GM23248 (cell line): ENCODE measurements around the gene RAB4A. TPM values are rescaled to one million over a fixed set of nuclear protein-coding genes. Genes with fewer than 3 reads are reported as not detected.

Source experiments
- DNase-seq: peaks from one replicate; pipeline ENCODE4 v3.0.0-alpha.2; 2015
- H2AFZ ChIP-seq: fragments of 200-600 bp; sonication (generic); 2 replicates; pipeline ENCODE4 v1.6.1; 2016; ENCODE audit warnings: antibody characterized with exemption
- H3F3A ChIP-seq: fragments of 200-600 bp; sonication (generic); 2 replicates; pipeline ENCODE4 v1.6.1; 2016; ENCODE audit warnings: mild to moderate bottlenecking, antibody characterized with exemption, mixed run types; ENCODE audit not compliant: insufficient read depth
- H3K27ac ChIP-seq: fragments of 200-600 bp; sonication (generic); 2 replicates; pipeline ENCODE4 v1.5.1; 2016; ENCODE audit warnings: mild to moderate bottlenecking
- H3K27me3 ChIP-seq: fragments of 200-600 bp; sonication (generic); replicated peaks from 2 replicates; pipeline ENCODE4 v1.6.1; 2016; ENCODE audit warnings: mild to moderate bottlenecking; ENCODE audit not compliant: insufficient read depth
- H3K36me3 ChIP-seq: fragments of 200-600 bp; sonication (generic); 2 replicates; pipeline ENCODE4 v1.6.1; 2016; ENCODE audit warnings: low read depth, mild to moderate bottlenecking
- H3K4me1 ChIP-seq: fragments of 200-600 bp; sonication (generic); 2 replicates; pipeline ENCODE4 v1.6.1; 2016; ENCODE audit warnings: mild to moderate bottlenecking; ENCODE audit not compliant: insufficient read depth
- H3K4me2 ChIP-seq: fragments of 200-600 bp; sonication (generic); one replicate; pipeline ENCODE4 v1.6.1; 2016; ENCODE audit warnings: mild to moderate bottlenecking; ENCODE audit not compliant: unreplicated experiment
- H3K4me3 ChIP-seq: fragments of 200-600 bp; sonication (generic); 2 replicates; pipeline ENCODE4 v1.5.1; 2016; ENCODE audit warnings: mild to moderate bottlenecking
- H3K79me2 ChIP-seq: fragments of 200-600 bp; sonication (generic); 2 replicates; pipeline ENCODE4 v1.6.1; 2016; ENCODE audit warnings: mild to moderate bottlenecking; ENCODE audit not compliant: insufficient read depth
- H3K9ac ChIP-seq: fragments of 200-600 bp; sonication (generic); 2 replicates; pipeline ENCODE4 v1.6.1; 2016; ENCODE audit warnings: mild to moderate bottlenecking
- H3K9me2 ChIP-seq: fragments of 200-600 bp; sonication (generic); 2 replicates; pipeline ENCODE4 v1.6.1; 2016; ENCODE audit warnings: mixed run types, mild to moderate bottlenecking, moderate library complexity; ENCODE audit not compliant: insufficient read depth
- H3K9me3 ChIP-seq: fragments of 200-600 bp; sonication (generic); one replicate; pipeline ENCODE4 v1.6.1; 2017; ENCODE audit warnings: low read depth
- H4K20me1 ChIP-seq: fragments of 200-600 bp; sonication (generic); 2 replicates; pipeline ENCODE4 v1.6.0; 2016; ENCODE audit not compliant: insufficient read depth
- EZH2 ChIP-seq: fragments of 200-600 bp; sonication (generic); IDR thresholded peaks from 2 replicates; pipeline ENCODE4 v1.6.1; 2018; ENCODE audit warnings: antibody characterized with exemption, mild to moderate bottlenecking; ENCODE audit not compliant: insufficient read depth, poor library complexity, severe bottlenecking
- EZH2phosphoT487 ChIP-seq: fragments of 200-600 bp; sonication (generic); IDR thresholded peaks from 2 replicates; pipeline ENCODE4 v1.6.1; 2018; ENCODE audit warnings: antibody characterized with exemption, moderate library complexity, mild to moderate bottlenecking, low read depth; ENCODE audit not compliant: insufficient read depth
- WGBS, 2 experiments: methylation state at CpG; one replicate each; pipeline ENCODE4 v1.1.6; 2015 to 2017; ENCODE audit warnings: low lambda C conversion rate in 2 of 2, low coverage in 1 of 2; ENCODE audit errors: missing lambda C conversion rate in 2 of 2; 5-methylcytosine and 5-hydroxymethylcytosine counted together
- in situ Hi-C: fragments of 300-500 bp; cut with MboI; formaldehyde crosslinking; loops from 2 replicates; pipeline ENCODE4 v1.15.0; 2020
- polyA plus RNA-seq: library from polyadenylated mRNA; unstranded; fragments of >200 nt; fragmentation: Nextera tagmentation; extraction: Ambion mirVana; gene quantifications from 2 replicates; pipeline ENCODE4 v1.2.1, GENCODE V29; 2016
- total RNA-seq: library from RNA; depleted of rRNA; stranded (reverse); fragments of >200 nt; shearing (Covaris generic); gene quantifications from 2 replicates; pipeline ENCODE4 v1.2.3, GENCODE V29; 2014

RAB4A gene
- total and polyA plus RNA-seq, 2 experiments from 2014 or later: 43.4 to 47.2 TPM

DNA sequence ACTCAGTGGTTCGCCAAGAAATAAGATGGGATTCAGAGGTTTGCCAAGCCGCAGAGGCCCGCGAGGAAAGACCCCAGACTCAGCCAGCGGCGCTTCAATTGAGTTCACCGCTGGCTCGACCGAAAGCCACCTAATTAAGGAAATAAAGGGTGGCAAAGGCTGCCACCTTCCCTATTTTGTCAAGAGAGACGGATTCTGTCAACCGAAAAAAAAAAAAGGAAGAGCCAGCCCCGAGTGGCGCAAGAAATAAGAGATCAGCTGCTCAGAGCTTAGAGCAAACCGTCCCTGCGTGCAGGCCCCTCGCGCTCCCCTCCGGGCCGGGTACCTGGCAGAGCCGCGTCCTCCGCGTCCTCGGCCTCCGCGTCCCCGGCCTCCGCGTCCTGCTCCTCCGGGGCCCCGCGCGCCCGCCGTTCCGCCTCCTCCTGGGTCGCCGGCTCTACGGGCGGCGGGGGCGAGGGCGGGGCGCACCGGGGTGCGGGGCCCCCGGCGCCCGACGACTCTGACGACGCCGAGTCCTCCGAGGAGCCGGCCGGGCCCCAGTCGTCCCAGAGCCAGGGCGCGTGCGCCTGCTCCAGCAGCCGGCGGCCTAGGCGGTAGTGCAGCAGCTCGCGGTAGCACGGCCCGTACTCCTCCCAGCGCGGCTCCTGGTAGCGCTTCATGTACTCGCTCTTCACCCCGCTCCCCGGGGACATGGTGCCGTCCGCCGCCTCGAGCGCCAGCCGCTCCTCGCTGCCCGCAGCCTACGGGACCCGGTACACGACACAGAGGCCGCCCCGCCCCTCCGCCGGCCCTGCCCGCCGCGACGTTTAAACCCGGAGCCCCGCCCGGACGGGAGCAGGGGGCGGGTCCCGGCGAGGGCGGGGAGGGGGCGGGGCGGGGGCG lies 71.1 kb downstream of the RAB4A start:
- no peaks in the 10 kb centered on the region for H3F3A ChIP-seq
- peak overlapping the region; percentile 85 for H3K4me3 ChIP-seq
- no peaks in the 10 kb centered on the region for H3K27me3 ChIP-seq
- peak overlapping the region; percentile 94 for H2AFZ ChIP-seq
- TF ChIP-seq EZH2phosphoT487: no peak
- WGBS, 2 experiments: 1 to 2% methylated on average over 53 to 83 of the region's 103 CpGs
- no peaks in the 10 kb centered on the region for H3K9me2 ChIP-seq
- peak; percentile 87 for DNase-seq
- no peaks in the 10 kb centered on the region for H4K20me1 ChIP-seq
- peak overlapping the region; percentile 80 for H3K9ac ChIP-seq
- H3K36me3 ChIP-seq: no peaks in the 10 kb centered on the region
- in situ Hi-C loops: no loop called here
- H3K4me1 ChIP-seq: 0 out of 2 replicates have a peak, but pooled peaks cover 3% of the 10 kb centered on the region
- H3K27ac ChIP-seq: peak overlapping the region; percentile 13; the same call in 1 of the 2 replicates
- H3K4me2 ChIP-seq: peak overlapping the region; percentile 95
- peaks cover 40% of the 10 kb centered on the region for H3K79me2 ChIP-seq
- H3K9me3 ChIP-seq: no peaks in the 10 kb centered on the region

DNA sequence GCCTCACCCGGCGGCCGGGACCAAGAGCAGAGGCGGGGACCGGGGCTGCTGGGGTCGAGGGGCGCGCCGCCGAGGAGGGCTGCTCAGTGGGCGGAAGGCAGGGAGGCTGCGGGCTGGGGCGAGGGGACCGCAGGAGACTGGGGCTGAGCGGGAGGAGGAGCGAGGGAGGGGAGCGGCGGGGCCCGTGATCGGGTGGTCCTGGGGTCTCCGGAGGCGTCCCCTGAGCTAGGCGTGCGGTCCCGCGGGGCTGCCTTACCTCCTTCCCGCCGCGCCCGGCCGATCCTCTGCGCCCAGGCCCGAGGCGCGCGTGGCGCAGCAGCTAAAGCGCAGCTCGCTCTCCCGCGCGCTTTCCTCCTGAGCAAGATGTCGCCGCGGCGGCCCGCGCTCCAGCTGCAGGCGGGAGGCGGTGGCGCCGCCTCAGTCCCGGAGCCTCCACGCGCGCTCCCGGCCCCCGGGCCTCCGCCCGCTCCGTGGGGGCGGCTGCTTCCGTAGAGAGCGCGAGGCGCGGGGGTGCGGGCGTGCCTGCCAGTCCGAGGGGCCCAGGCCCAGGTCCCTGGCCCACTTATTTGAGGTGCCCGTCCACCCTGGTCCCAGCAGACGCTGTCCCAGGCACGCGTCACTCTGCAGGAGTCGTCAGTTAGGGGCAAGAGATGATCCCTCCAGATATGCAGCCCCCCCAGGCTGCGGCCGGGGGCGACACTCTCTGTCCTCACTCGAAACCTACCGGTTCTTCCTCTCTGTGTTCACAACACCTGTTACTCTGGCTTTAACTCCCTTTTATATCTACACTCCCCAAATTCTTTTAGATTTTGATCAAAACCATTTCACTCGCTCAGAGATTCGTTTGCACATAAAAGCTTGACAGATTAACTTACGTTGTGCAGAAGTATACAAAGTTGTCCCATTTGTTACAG lies 72.0 kb downstream of the RAB4A start, which contains the start of gene CCSAP:
CCSAP (minus strand) TSS at position 392 of the 914 bp plus-strand sequence. CDS start 582 bp downstream, outside the sequence.
- in situ Hi-C loops: no loop called here
- peak within 1 kb of the TSS; percentile 85 for H3K4me3 ChIP-seq
- H3K4me2 ChIP-seq: peak within 1 kb of the TSS; percentile 95
- H3K36me3 ChIP-seq: no peaks in the 10 kb centered on the region
- no peaks in the 10 kb centered on the region for H3K9me3 ChIP-seq
- H2AFZ ChIP-seq: peak within 1 kb of the TSS; percentile 94
- peak within 1 kb of the TSS; percentile 13 for H3K27ac ChIP-seq
- H3K27me3 ChIP-seq: 0 out of 2 replicates have a peak, but pooled peaks cover 4% of the 10 kb centered on the region
- 1 to 2% methylated on average over 40 to 62 of the region's 83 CpGs for WGBS, 2 experiments
- no peaks in the 10 kb centered on the region for H4K20me1 ChIP-seq
- peaks cover 34% of the 10 kb centered on the region for H3K79me2 ChIP-seq
- no peaks in the 10 kb centered on the region for H3F3A ChIP-seq
- H3K9ac ChIP-seq: peak within 1 kb of the TSS; percentile 80
- 0 out of 2 replicates have a peak, but pooled peaks cover 3% of the 10 kb centered on the region for H3K4me1 ChIP-seq
- DNase-seq: peak; percentile 84
- no peak for TF ChIP-seq EZH2phosphoT487
- no peak for TF ChIP-seq EZH2
- H3K9me2 ChIP-seq: no peaks in the 10 kb centered on the region

DNA sequence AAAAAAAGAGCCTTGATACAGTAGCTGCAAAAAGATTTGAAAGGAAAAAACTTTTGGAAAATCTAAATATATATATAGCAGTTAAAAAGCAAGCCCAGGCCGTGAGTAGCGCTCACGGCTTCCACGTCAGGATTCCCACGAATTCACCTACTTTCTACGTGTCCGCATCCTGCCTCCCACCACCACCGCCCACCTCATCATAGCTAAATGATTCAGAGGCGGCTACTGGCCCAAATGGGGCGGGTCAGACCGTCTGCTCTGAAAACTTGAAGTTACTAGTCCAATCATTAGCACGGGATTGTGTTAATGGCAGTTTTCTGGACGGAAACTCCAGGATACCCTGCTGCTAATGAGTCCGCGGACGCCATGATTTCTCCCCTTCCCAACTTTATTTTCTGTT lies 73.2 kb downstream of the RAB4A start:
- peak; percentile 29 for DNase-seq
- Histone ChIP-seq H4K20me1 (no peaks in the 10 kb centered on the region), H2AFZ (peak overlapping the region; percentile 94; the same call in 1 of the 2 replicates), H3K9me2 (no peaks in the 10 kb centered on the region), H3K4me2 (peak overlapping the region; percentile 95), H3K4me3 (peak overlapping the region; percentile 85), H3K4me1 (0 out of 2 replicates have a peak, but pooled peaks cover 3% of the 10 kb centered on the region), H3K27ac (no peak overlapping the region), H3K9ac (no peak overlapping the region), H3K79me2 (peaks cover 22% of the 10 kb centered on the region), H3K36me3 (no peaks in the 10 kb centered on the region), H3K9me3 (no peaks in the 10 kb centered on the region), H3K27me3 (0 out of 2 replicates have a peak, but pooled peaks cover 4% of the 10 kb centered on the region), H3F3A (no peaks in the 10 kb centered on the region)
- no peak for TF ChIP-seq EZH2
- TF ChIP-seq EZH2phosphoT487: no peak
- 65 to 69% methylated on average over 16 of the region's 16 CpGs for WGBS, 2 experiments
- in situ Hi-C loops: no loop called here
